Hematopoietic multipotent progenitor cell (in vitro differentiated cells): ENCODE results near the gene PTPN3. TPM values are rescaled to one million over a fixed set of nuclear protein-coding genes. Genes with fewer than 3 reads are reported as not detected.

ENCODE experiments used
- DNase-seq, 3 donors: peaks; one replicate each; pipeline ENCODE4 v3.0.0-alpha.2; 2011 to 2015; ENCODE audit warnings: low read depth in 2 of 3, low spot score in 2 of 3
- total RNA-seq: library from RNA; depleted of rRNA; stranded (reverse); fragments of >200 nt; gene quantifications from one replicate; pipeline ENCODE4 v1.2.3, GENCODE V29; 2012

Gene PTPN3
- total RNA-seq, 1 donor = under 0.01 TPM

DNA sequence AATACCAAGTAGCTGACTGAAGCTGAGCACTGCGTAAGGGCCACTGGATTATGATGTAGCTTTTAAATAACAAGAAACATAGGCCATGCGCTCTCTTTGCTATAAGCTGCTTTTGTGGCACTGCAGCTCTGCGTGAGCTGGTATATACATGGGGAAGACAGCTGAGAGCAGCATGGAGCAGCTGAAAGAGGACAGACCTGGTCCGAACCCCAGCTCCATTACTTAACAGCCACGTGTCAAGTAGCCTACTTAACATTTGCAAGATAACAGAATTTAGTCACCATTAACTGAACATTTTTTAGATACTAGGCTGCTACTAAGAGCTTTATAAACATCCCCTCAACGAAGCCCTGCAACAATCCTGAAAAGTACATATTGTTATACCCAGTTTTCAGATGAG lies 69.3 kb downstream of the PTPN3 start:
- no peak for DNase-seq

DNA sequence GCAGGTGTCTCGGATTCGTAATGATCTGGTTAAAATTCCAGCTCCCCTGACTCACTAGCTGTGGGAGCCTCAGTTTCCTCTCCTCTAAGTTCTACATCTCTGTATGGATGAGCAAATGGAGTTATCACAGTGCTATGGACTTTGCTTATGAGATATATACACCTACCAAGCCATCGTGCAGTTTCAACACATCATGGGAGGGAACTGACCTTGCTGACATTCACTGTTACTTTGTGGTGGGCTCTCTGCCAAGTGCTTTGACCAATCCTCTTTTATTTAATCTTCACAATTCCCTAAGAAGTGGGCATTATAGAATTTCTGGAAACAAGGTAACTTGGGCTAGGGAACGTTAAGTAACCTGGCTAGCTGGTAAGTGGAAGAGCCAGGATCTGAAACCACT lies 70.2 kb downstream of the PTPN3 start:
- no peak for DNase-seq

DNA sequence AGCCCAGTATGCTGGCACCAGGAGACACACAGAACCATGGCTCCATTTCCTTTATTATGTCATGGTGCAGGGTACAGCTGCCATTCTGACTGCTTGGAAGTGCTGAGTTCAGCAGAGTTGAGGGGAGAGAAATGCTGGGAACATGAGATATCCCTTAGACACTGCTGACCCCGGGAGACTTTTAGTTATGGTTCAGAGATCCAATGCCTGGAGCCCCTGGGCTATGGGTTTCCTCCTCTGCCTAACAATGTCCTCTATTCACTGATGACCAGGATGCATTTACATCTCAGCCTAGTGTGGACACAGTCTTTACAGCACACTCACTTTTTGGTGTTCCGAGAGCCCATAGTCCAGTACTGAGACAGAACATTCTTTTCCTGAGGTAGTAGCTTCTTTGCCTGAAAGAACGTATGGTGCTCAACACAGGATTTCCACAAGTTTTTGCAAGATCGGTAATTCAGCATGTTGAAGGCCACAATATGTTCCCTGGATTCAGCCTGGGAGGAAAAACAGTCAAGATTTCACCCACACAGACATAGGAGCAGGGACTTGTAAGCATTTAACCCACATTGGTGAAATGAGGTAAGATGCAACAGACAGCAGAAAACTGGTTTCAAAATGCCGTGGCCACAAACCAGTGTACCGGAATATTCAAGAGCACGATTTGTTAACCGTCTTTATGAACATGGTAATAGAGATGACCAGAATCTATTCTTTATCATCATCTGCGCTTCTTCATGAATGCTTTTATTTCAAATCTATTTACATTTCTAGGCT lies 71.3 kb downstream of the PTPN3 start:
- DNase-seq = no peak

DNA sequence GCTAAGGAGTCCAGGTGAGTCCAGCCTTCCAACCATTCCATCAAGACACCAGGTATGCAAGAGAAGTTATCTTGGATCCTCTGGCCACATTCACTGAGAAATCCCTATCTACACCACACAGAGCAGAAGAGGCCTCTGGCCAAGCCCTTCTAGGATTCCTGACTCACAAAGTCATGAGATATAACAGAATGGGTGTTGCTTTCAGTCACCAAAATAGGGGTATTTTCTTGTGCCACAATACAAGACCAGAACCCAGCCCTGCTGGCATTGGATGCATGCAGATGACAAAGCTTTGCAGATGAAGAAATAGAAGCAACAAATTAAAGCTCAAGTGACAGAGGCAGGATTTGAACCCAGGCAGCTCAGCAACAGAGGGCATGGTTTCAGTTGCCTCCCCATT lies 73.5 kb downstream of the PTPN3 start:
- no peak for DNase-seq

DNA sequence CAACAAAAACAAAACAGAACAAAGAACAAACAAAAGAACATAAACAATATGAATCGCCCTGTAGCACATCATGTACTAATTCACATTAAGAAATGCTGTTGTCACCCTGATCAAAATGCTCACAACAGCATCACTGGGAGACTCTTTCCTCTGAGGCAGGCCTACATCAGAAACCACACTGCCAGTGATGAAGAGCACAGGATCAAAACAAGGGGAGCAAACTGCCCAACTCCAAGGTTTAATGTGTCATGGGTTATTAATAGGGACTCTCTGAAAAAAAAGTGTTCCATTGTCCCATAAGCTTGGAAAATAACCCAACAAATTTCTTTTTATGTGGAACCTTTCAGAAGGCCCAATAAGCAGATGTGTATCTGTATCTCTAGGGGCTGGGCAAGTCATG lies 74.2 kb downstream of the PTPN3 start:
- DNase-seq = no peak

DNA sequence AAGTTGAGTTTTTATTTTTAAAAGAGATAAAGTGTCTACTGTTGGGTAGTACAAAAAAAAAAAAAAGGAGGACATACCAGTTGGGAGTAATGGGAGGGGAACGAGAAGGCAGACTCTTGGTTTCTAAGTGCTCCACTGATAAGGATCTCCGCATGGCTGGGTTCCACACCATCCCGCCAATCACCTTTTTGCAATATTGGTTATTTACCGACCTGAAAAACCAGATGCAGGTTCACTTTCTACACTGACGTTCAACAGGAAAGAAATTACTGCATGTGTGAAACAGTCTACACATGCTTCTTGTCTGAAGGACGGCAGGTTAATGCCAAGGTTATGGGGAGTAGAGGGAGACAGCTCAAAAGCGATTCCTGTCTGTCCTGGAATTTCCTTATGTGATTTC lies 75.5 kb downstream of the PTPN3 start:
- no peak for DNase-seq

DNA sequence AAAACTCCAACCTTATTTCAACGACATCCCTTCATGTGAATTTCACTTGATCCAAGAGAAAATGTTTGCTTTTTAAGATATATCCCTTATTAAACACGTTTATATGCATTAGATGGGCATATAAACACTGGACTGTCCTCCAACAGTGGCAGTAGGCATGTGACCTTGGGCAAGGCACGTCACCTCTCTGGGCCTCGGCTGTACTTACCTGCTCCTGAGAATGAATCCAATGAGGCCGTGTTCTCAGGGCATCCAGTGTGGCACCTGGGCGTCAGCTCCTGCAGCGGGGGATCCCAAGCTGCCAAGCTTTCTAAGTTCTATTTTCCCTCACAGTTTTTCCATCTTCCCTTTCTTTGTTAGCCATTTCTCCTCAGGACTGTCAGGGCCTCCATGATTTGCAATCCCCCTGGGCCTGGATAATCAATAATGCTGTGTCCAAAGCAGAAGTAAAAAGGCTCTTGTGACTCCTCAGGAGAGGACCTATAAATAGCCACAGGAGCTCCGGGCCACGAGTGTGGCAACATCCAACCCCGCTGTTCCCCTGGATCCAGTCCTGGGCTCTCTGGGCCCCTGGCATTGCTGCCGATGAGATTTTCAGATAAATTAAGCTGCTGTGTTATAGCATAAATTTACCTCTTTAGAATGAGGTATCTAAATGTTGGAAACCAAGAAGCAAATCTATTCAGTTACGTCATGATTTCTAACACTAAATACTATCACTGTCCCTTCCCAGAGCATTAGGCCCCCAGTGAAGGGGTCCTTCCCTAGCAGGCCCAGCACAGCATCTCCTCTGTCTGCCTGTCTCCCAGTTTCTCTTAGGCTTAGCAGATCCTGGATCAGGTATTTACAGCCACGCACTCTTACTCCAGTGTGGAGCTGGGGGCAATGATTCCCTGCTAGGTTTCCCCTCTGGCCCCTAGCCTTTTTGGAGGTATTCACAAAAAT lies 76.8 kb downstream of the PTPN3 start:
- DNase-seq = no peak

DNA sequence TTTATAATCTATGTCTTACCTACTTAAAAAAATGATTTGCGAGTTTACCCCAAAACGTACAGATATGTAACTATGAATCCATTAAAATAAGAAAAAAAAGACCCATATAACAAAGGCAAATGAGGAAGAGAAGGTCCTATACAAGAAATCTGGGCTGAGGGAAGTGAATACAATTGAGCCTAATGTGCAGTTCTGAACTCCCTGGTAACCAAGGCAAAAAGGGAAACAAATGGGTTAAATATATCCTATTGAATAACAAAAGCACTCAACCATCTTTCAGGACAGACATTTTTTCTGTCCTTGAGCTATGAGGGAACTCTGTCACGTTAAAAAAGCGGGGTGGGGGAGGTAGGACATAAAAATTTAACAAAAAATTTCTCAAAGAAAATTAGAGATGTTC lies 78.6 kb downstream of the PTPN3 start:
- DNase-seq = no peak

DNA sequence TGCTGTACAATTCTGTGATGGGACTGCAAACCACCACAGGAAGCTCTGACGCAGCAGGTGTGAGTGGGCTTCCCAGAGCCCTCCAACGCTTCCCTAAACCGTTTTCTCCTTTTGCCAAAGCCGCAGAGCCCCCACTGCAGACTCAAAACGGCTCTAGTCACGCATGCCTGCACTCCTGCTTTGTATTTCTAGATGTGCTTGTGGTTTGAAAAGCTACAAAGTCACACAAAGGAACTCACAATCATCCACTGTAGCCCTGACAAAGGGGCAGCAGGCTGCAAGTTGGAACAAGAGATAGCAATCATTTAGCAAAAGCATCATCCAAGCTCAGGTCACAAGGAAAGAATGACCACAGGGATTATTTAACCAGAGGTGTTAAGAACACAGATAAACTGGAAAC lies 79.3 kb downstream of the PTPN3 start:
- no peak for DNase-seq

DNA sequence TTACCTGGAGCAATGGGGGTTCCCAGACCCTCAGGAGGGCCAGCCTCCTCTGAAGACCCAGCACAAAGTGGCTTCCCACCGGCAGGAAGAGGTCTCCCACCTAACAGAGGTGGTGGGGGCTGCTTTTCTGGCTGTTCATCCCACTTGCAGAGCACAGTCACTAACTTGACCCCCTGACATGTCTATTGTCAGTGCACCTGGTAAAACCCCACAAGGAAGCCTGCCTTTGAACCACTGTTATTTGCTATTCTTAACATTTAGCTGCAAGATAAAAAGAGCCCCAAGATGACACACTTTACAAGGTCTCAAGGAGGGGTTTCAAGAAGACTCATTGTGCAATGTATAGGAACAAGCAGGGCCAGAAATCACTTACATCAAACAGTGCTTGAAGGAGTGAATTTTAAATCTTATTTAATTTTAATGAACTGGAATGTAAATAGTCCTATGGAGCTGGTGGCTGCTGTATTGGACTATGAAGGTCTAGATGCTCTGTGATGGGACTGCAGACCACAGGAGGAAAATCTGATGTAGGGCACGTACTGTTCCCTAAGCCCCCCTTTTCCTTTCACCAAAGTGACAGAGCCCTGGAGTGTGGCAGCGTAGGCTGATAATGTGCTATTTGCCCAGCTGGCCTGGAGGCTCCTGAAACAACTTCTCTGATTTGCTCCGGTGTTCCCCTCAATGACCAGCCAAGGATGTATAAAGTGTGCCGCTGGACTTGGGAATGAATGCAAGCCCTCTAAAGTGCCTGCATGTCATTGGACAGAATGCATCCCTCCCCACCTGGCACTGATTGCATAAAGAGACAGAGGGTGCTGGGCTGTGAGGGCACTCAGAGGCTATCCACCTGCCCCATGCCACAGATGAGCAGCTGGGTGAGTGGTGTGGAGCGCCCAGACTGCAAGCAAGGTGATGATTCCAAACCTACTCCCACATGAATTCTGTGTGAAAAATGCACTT lies 80.2 kb downstream of the PTPN3 start:
- DNase-seq = no peak

DNA sequence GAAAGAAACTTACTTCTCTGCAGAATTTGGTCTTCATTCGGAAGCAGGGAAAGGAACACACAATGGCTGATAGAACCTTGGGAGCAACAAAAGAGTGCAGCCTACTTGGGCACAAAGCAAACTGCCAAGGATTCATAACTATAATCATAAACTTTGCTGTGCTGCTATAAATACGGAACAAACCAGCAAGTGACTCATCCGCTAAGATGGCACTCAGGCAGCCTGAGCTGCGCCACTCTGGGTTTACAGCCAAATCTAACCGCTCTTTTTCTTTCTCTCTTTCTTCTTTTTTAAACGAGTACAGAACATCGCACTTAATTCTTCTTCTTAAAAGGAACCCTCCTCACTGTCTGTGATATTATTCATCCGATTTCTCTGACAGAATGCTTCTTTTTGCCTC lies 81.1 kb downstream of the PTPN3 start:
- no peak for DNase-seq

DNA sequence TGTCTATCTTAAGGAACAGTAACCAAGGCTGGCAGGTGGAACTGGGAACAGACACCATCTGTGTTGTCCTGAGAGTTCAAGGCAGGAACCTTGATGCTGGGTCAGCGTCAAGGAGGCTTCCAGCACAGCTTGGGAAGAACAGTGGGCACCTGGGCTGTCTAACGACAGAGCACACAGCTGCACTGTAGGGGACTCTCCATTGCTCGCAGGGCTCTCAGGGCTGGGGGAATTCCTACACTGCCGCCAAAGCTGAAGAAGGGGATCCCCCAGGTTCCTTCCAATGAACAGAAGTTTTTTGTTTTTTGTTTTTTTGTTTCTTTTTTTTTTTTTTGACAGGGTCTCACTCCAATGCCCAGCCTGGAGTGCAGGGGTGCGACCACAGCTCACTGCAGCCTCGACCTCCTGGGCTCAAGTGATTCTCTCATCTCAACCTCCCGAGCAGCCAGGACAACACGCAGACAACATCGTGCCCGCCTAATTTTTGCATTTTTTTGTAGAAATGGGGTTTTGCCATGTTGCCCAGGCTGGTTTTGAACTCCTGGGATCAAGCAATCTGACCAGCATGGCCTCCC lies 81.9 kb downstream of the PTPN3 start:
- no peak for DNase-seq

DNA sequence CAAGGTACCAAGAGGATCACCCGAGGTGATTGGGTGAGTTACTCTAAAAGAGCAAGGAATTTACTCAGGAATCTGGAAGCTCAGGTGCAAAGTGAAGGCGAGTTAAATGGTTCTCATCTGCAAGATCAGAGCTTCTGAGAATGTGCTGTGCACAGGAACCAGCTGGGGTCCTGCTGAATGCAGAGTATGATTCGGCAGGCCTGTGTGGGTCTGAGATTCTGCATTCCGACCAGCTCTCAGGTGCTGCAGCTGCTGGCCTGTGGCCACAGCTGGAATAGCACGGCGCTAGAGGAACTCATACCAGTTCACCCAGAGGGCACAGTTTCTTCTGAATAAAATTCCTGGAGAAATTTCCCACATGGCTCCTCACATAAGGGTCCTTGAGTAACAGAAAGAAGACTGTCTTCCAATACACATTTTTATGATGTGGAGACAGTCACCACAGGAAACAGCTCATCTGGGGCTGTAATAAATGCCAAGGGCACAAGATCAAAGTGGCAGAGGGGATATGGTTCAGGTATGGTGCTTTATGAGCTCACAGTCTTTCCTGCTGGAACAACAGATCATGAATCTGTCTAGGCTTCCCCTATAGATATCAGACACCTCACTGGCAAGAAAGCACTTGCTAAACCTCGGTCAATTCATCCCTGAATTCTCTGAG lies 83.9 kb downstream of the PTPN3 start:
- DNase-seq = no peak

DNA sequence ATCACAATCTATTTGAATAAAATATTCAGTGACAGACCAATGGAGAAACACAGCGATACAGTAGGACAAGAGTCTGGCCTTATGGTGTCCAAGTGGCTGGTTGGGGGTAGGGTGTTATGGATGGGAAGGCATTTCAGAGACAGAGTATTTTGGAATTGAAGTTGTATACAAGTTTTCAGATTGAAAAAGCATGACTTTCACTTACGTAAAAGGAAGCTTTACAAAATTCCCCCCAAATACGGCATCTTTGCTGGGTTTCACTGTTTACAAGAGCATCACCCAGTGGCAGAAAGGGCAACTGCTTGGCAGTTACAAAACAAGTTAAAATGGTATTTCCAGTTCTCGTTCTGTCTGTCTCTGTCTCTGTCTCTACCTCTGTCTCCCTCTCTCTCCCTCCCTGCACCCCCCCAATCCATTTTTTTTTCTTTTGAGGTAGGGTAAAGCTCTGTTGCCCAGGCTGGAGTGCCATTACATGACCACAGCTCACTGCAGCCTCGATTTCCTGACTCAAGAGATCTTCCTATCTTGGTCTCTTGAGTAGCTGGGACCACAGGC lies 86.2 kb downstream of the PTPN3 start:
- peak in 2 of 3 donors; percentile 45 to 64 for DNase-seq

DNA sequence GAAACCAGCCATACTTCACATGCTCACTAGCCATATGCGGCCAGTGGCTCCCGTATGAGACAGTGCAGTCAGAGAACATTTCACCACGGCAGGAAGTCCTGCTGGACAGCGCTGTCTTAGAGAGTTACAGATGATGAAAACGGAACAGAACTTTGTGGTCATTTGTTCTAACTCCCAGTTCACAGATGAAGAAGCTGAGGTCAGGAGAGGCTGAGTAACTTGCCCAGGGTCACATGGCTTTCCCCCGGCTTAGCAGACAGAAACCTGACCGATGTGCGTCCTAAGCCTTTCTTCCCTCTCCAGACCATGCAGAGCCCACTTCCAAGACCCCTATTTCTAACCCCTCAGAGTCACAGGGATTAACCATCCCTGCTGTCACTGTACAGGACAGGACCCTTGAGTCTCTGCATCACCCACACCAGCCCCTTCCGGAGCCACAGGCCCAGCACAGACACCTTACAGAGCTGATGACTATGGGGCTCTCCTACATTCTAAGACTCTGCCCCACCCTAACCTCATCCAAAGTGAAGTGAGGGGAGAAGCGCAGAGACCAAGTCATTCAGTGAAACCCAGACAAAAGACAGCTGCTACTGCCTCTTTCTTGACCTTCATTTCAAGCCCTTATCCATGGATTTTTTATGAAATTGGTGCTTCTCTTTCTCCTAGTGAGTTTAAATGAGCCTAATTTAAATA lies 86.9 kb downstream of the PTPN3 start:
- no peak for DNase-seq

DNA sequence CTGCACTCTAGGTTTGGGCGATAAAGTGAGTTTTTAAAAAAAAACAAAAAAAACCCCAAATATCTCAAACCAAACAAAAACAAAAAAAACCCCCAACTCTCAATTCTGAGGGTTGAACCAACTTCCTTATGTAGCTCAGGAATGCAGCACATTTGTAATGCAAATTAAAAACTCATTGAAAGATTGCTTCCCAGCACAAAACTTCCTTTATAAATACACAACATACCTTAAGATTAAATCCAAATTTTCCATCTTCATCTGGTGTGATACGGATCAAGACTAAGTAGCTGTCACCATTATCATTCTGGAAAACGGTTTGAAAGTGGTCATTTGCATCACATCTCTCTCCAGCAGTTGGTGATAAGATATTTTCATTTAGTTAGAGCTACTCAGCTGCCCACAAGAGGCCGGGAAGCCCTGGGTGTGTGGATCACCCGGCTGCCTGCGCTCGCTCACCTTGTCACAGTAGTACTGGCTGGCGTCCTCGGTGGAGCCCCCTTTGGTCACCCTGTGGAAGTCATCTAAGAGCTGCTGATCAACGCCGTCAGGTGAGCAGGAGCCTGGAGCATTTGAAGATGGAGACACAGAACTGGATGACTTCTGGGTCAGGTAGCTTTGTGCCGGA lies 88.2 kb downstream of the PTPN3 start:
- peak in 1 of 3 donors; percentile 20 for DNase-seq

DNA sequence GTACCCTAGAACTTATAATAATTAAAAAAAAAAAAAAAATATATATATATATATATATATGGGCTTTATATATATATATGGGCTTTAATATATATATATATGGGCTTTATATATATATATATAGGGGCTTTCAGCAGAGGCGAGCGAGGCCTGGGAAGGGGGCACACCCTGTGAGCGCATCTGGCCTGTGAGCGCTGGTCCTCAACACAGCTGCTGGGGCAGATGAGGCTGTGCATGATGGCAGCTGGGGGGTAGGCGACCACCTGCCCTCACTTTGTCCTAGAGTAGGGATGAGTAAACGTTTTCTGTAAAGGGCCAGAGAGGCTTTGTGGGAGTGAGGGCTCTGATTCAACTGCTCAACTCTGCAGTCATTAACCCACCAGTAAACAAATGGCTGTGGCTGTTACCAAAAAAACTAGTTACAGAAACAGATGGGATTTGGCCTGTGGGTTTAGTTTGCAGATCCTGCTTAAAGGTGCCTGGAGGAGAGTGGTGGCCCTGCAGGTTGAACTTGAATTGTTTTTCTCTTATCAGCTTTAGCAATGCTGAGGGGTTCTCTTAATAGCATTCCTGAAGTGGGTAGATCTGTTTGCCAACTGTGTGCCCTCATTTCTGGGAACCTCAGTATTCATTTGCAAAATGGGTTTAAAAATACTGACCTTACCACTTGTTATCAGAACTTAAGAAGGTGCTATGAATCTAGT lies 89.2 kb downstream of the PTPN3 start:
- DNase-seq = no peak

DNA sequence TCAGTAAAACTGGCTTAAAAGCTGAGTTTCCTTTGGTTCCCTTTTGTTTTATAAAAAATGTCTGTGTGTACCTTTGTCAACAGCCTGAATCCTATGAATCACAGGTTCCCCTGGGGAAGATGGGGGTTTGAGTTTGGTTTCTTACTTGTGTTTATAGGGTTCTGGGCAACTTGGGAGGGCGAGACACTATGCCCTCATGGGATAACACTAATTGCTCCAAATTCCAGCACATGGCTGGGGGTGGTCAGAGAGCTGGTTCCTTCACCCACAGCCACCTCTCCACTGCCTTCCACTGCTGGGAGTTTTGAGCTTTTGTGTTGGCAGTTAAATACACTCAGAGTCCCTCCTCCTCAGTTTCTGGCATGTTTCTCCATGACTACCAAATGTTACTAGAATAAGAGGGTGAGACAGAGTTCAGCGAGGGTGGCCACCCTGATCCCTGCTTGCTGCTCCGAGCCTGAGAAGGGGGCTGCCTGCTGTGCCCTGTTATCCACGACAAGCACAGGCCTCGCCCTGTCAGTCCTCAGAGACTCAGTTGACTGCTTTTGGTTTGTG lies 94.3 kb downstream of the PTPN3 start:
- DNase-seq = no peak
